Activated CD8-positive, alpha-beta memory T cell treated with anti-CD3 and anti-CD28 coated beads, Interleukin-2, amount 10 ng/mL, durations not matched to agents 7 days and 5 days (primary cell): ENCODE data around the gene WASHC4. TPM values are rescaled to one million over a fixed set of nuclear protein-coding genes. Genes with fewer than 3 reads are reported as not detected.
A peak's percentile ranks its signal among the peaks of the same experiment; 100 is the strongest.
"Not testable (repeated sequence)": the region's sequence is repeated elsewhere in the genome, so short reads cannot be mapped to it uniquely, and the experiment has no call there.

Experiments
- ATAC-seq: fragments of 150-1000 bp; cut with Tn5 transposase; one replicate; pipeline ENCODE4 v1.10.0; 2021; ENCODE audit warnings: moderate library complexity
- CTCF ChIA-PET: fragments of 350-600 bp; sonication (Branson Sonifier 250); formaldehyde crosslinking; loops from one replicate; lab custom pipeline; 2021; ENCODE audit warnings: antibody characterized with exemption; lab: Charles Lee
- DNase-seq: peaks from one replicate; pipeline ENCODE4 v3.0.0-alpha.2; 2020
- H3K27ac Mint-ChIP-seq: one replicate; pipeline ENCODE4 v1.8.0; 2021; ENCODE audit warnings: mild to moderate bottlenecking, mixed read lengths
- H3K27me3 Mint-ChIP-seq: one replicate; pipeline ENCODE4 v1.8.0; 2021; ENCODE audit warnings: mixed read lengths
- H3K36me3 Mint-ChIP-seq: one replicate; pipeline ENCODE4 v1.8.0; 2021; ENCODE audit warnings: mild to moderate bottlenecking, mixed read lengths
- H3K4me1 Mint-ChIP-seq: one replicate; pipeline ENCODE4 v1.8.0; 2021; ENCODE audit warnings: mixed read lengths
- H3K4me3 Mint-ChIP-seq: one replicate; pipeline ENCODE4 v1.8.0; 2021; ENCODE audit warnings: mild to moderate bottlenecking, moderate library complexity, mixed read lengths
- H3K9me3 Mint-ChIP-seq: one replicate; pipeline ENCODE4 v1.8.0; 2022; ENCODE audit warnings: low read depth, mixed read lengths
- total RNA-seq, 2 experiments: library from RNA; stranded (reverse); gene quantifications; one replicate each; pipeline ENCODE4 v1.2.3, GENCODE V29; 2021

Gene WASHC4
- total RNA-seq, 2 experiments from 2014 or later = 40.1 to 45.6 TPM

GRCh38 chr12:105158876-105159275, 51.3 kb downstream of the WASHC4 start:
- ATAC-seq (no peak), DNase-seq (no peak)
- Mint-ChIP-seq H3K27ac (no peak overlapping the region), H3K4me1 (no peaks in the 10 kb centered on the region), H3K36me3 (peaks cover 48% of the 10 kb centered on the region), H3K9me3 (no peaks in the 10 kb centered on the region), H3K27me3 (no peaks in the 10 kb centered on the region), H3K4me3 (no peak overlapping the region)
- CTCF ChIA-PET = no interaction called here

GRCh38 chr12:105162174-105162573, 54.6 kb downstream of the WASHC4 start:
- Mint-ChIP-seq H3K9me3 (no peaks in the 10 kb centered on the region), H3K27me3 (no peaks in the 10 kb centered on the region), H3K4me1 (no peaks in the 10 kb centered on the region), H3K27ac (no peak overlapping the region), H3K36me3 (peaks cover 46% of the 10 kb centered on the region), H3K4me3 (no peak overlapping the region)
- DNase-seq (no peak), ATAC-seq (no peak)
- CTCF ChIA-PET = interaction anchor here (0.6 kb wide), 1 partner anchor 222 kb away, joined by 3 read pairs; no protein-coding TSS in a partner anchor

GRCh38 chr12:105164068-105164467, 56.5 kb downstream of the WASHC4 start:
- H3K4me1 Mint-ChIP-seq = no peaks in the 10 kb centered on the region
- no peaks in the 10 kb centered on the region for H3K9me3 Mint-ChIP-seq
- H3K36me3 Mint-ChIP-seq = peaks cover 42% of the 10 kb centered on the region
- CTCF ChIA-PET = interaction anchor here (0.6 kb wide), 1 partner anchor 200 kb away, joined by 3 read pairs; no protein-coding TSS in a partner anchor
- no peak overlapping the region for H3K4me3 Mint-ChIP-seq
- DNase-seq = no peak
- no peak for ATAC-seq
- no peaks in the 10 kb centered on the region for H3K27me3 Mint-ChIP-seq
- no peak overlapping the region for H3K27ac Mint-ChIP-seq

- no peak overlapping the region for H3K27ac Mint-ChIP-seq
- peaks cover 35% of the 10 kb centered on the region for H3K36me3 Mint-ChIP-seq
- DNase-seq (no peak), ATAC-seq (no peak)
- H3K4me1 Mint-ChIP-seq = no peaks in the 10 kb centered on the region
- CTCF ChIA-PET = no interaction called here
- H3K4me3 Mint-ChIP-seq = no peak overlapping the region
- no peaks in the 10 kb centered on the region for H3K27me3 Mint-ChIP-seq
- no peaks in the 10 kb centered on the region for H3K9me3 Mint-ChIP-seq
Observed at GRCh38 chr12:105166736-105167135, 59.2 kb downstream of the WASHC4 start.

GRCh38 chr12:105167346-105167745, 59.8 kb downstream of the WASHC4 start:
- no peak for DNase-seq
- Mint-ChIP-seq H3K36me3 (peaks cover 33% of the 10 kb centered on the region), H3K4me1 (no peaks in the 10 kb centered on the region), H3K9me3 (no peaks in the 10 kb centered on the region), H3K27ac (no peak overlapping the region), H3K4me3 (no peak overlapping the region), H3K27me3 (no peaks in the 10 kb centered on the region)
- CTCF ChIA-PET = no interaction called here
- no peak for ATAC-seq

- Mint-ChIP-seq H3K36me3 (peaks cover 32% of the 10 kb centered on the region), H3K4me3 (no peak overlapping the region), H3K9me3 (no peaks in the 10 kb centered on the region), H3K27me3 (no peaks in the 10 kb centered on the region), H3K4me1 (no peaks in the 10 kb centered on the region), H3K27ac (no peak overlapping the region)
- no peak for ATAC-seq
- no peak for DNase-seq
- CTCF ChIA-PET = no interaction called here
Observed at GRCh38 chr12:105168006-105168405, 60.5 kb downstream of the WASHC4 start.

GRCh38 chr12:105170139-105170538, 62.6 kb downstream of the WASHC4 start:
- Mint-ChIP-seq H3K36me3 (peaks cover 25% of the 10 kb centered on the region), H3K4me3 (no peak overlapping the region), H3K9me3 (no peaks in the 10 kb centered on the region), H3K27ac (no peak overlapping the region), H3K27me3 (no peaks in the 10 kb centered on the region), H3K4me1 (no peaks in the 10 kb centered on the region)
- DNase-seq = no peak
- ATAC-seq = no peak
- CTCF ChIA-PET = no interaction called here

GRCh38 chr12:105171691-105172436, 64.3 kb downstream of the WASHC4 start:
- peaks cover 32% of the 10 kb centered on the region for H3K36me3 Mint-ChIP-seq
- DNase-seq (no peak), ATAC-seq (no peak)
- no peak overlapping the region for H3K4me3 Mint-ChIP-seq
- H3K27me3 Mint-ChIP-seq = no peaks in the 10 kb centered on the region
- no peaks in the 10 kb centered on the region for H3K9me3 Mint-ChIP-seq
- H3K27ac Mint-ChIP-seq = no peak overlapping the region
- CTCF ChIA-PET = no interaction called here
- H3K4me1 Mint-ChIP-seq = peaks cover 6% of the 10 kb centered on the region

GRCh38 chr12:105175397-105175990, 68.0 kb downstream of the WASHC4 start:
- H3K27ac Mint-ChIP-seq = peak overlapping the region; percentile 19
- H3K27me3 Mint-ChIP-seq = no peaks in the 10 kb centered on the region
- H3K4me1 Mint-ChIP-seq = peaks cover 6% of the 10 kb centered on the region
- no peak for DNase-seq
- no peak for ATAC-seq
- H3K36me3 Mint-ChIP-seq = peaks cover 39% of the 10 kb centered on the region
- peaks cover 6% of the 10 kb centered on the region for H3K9me3 Mint-ChIP-seq
- CTCF ChIA-PET = interaction anchor here (0.9 kb wide), 1 partner anchor 208 kb away, joined by 4 read pairs; no protein-coding TSS in a partner anchor
- H3K4me3 Mint-ChIP-seq = no peak overlapping the region

- CTCF ChIA-PET = no interaction called here
- H3K27ac Mint-ChIP-seq = no peak overlapping the region
- ATAC-seq = no peak
- no peak for DNase-seq
- peaks cover 6% of the 10 kb centered on the region for H3K4me1 Mint-ChIP-seq
- no peaks in the 10 kb centered on the region for H3K27me3 Mint-ChIP-seq
- peaks cover 54% of the 10 kb centered on the region for H3K36me3 Mint-ChIP-seq
- H3K4me3 Mint-ChIP-seq = no peak overlapping the region
- peaks cover 6% of the 10 kb centered on the region for H3K9me3 Mint-ChIP-seq
Observed at GRCh38 chr12:105177208-105177607, 69.7 kb downstream of the WASHC4 start.

GRCh38 chr12:105179114-105179513, 71.6 kb downstream of the WASHC4 start:
- DNase-seq, H3K27ac Mint-ChIP-seq, ATAC-seq, H3K4me1 Mint-ChIP-seq, CTCF ChIA-PET, H3K4me3 Mint-ChIP-seq, H3K27me3 Mint-ChIP-seq, H3K9me3 Mint-ChIP-seq: not testable (repeated sequence)
- H3K36me3 Mint-ChIP-seq = peaks cover 65% of the 10 kb centered on the region

- DNase-seq, H3K9me3 Mint-ChIP-seq, H3K27me3 Mint-ChIP-seq, H3K27ac Mint-ChIP-seq, H3K4me1 Mint-ChIP-seq, ATAC-seq, H3K4me3 Mint-ChIP-seq, CTCF ChIA-PET: not testable (repeated sequence)
- H3K36me3 Mint-ChIP-seq = peaks cover 78% of the 10 kb centered on the region
Observed at GRCh38 chr12:105183406-105183805, 75.9 kb downstream of the WASHC4 start.

GRCh38 chr12:105183976-105184375, 76.4 kb downstream of the WASHC4 start:
- H3K4me3 Mint-ChIP-seq, ATAC-seq, H3K27ac Mint-ChIP-seq, H3K4me1 Mint-ChIP-seq, H3K9me3 Mint-ChIP-seq, CTCF ChIA-PET, DNase-seq, H3K27me3 Mint-ChIP-seq: not testable (repeated sequence)
- peaks cover 79% of the 10 kb centered on the region for H3K36me3 Mint-ChIP-seq

- peaks cover 3% of the 10 kb centered on the region for H3K4me1 Mint-ChIP-seq
- no peak overlapping the region for H3K27ac Mint-ChIP-seq
- H3K36me3 Mint-ChIP-seq = peaks cover 43% of the 10 kb centered on the region
- no peaks in the 10 kb centered on the region for H3K27me3 Mint-ChIP-seq
- no peaks in the 10 kb centered on the region for H3K9me3 Mint-ChIP-seq
- DNase-seq = no peak
- ATAC-seq = no peak
- CTCF ChIA-PET = no interaction called here
- no peak overlapping the region for H3K4me3 Mint-ChIP-seq
Observed at GRCh38 chr12:105189293-105189692, 81.8 kb downstream of the WASHC4 start.
